HL-60 (cell line): ENCODE results near the gene JPT2.

Source experiments
- CTCF ChIP-seq: IDR thresholded peaks from one replicate; pipeline ENCODE4 v1.5.1; 2011; ENCODE audit warnings: low read length, control low read depth, inconsistent platforms; ENCODE audit not compliant: insufficient read depth
- GABPA ChIP-seq: IDR thresholded peaks from 2 replicates; pipeline ENCODE4 v1.6.1; 2012; ENCODE audit warnings: low read depth
- POLR2AphosphoS5 ChIP-seq: IDR thresholded peaks from 2 replicates; pipeline ENCODE4 v1.6.1; 2012; ENCODE audit warnings: low read depth

DNA sequence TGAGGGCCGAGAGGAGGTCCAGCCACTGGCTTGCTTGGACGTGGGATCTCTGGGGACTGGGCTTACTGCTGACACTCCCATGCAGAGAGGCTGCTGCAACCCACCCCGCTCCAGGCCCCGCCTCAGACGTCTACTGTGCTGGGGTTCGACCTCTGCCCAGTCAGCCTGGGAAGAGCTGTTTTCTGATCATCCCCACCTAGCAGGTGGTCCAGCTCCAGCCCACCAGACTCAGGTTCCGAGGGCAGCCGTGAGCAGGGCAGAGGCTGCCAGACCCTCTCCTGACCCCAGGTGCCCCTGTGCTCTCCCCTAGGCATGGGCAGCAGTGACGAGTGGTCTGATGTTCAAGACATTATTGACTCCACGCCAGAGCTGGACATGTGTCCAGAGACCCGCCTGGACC lies 69.9 kb downstream of the JPT2 start:
- TF ChIP-seq CTCF (no peak), POLR2AphosphoS5 (no peak), GABPA (no peak)
